Lung (tissue), 12 donors: ENCODE data around the gene PARD3. TPM values are rescaled to one million over a fixed set of nuclear protein-coding genes. Genes with fewer than 3 reads are reported as not detected.
A peak's percentile ranks its signal among the peaks of the same experiment; 100 is the strongest.

ENCODE experiments used
- ATAC-seq: fragments of 200-7000 bp; cut with Tn5 transposase; one replicate; pipeline ENCODE4 v1.9.1; 2020; ENCODE audit warnings: moderate number of reproducible peaks; ENCODE audit not compliant: insufficient read depth, low FRiP score
- DNase-seq, 3 donors: peaks; one replicate each; pipeline ENCODE4 v3.0.0-alpha.2; 2013 to 2017
- H3K27ac ChIP-seq, 2 donors: one replicate each; pipeline ENCODE4 v1.5.1; 2013; ENCODE audit warnings: mild to moderate bottlenecking in 2 of 2, moderate library complexity in 2 of 2, control low read depth in 1 of 2, inconsistent platforms in 1 of 2, low read depth in 1 of 2, low read length in 1 of 2
- H3K27me3 ChIP-seq, 3 donors: one replicate each; pipeline ENCODE4 v1.5.1; 2013; ENCODE audit warnings: low read length in 2 of 3; ENCODE audit not compliant: control insufficient read depth in 3 of 3, insufficient read depth in 3 of 3
- H3K36me3 ChIP-seq, 4 donors: one replicate each; pipeline ENCODE4 v1.5.1; 2013; ENCODE audit warnings: low read length in 4 of 4, mild to moderate bottlenecking in 1 of 4, moderate library complexity in 1 of 4; ENCODE audit not compliant: control insufficient read depth in 4 of 4, insufficient read depth in 4 of 4
- H3K4me1 ChIP-seq, 5 donors: one replicate each; pipeline ENCODE4 v1.5.1; 2013; ENCODE audit warnings: low read length in 5 of 5, mild to moderate bottlenecking in 2 of 5, moderate library complexity in 1 of 5; ENCODE audit not compliant: control insufficient read depth in 5 of 5, insufficient read depth in 5 of 5
- H3K4me3 ChIP-seq: one replicate; pipeline ENCODE4 v1.5.1; 2013; ENCODE audit warnings: mild to moderate bottlenecking, control low read depth, moderate library complexity
- H3K9ac ChIP-seq, 2 donors: one replicate each; pipeline ENCODE4 v1.5.1; 2013; ENCODE audit warnings: low read length in 2 of 2, control low read depth in 1 of 2; ENCODE audit not compliant: insufficient read depth in 1 of 2
- H3K9me3 ChIP-seq, 4 donors: one replicate each; pipeline ENCODE4 v1.5.1; 2013; ENCODE audit warnings: low read length in 3 of 4, mild to moderate bottlenecking in 1 of 4, moderate library complexity in 1 of 4; ENCODE audit not compliant: control insufficient read depth in 4 of 4, insufficient read depth in 3 of 4
- CTCF ChIP-seq: IDR thresholded peaks from 2 replicates; pipeline ENCODE4 v1.5.1; 2012; ENCODE audit warnings: mild to moderate bottlenecking; ENCODE audit errors: control extremely low read depth, extremely low read depth
- WGBS, 2 donors: extraction: QIAGEN DNeasy Blood & Tissue Kit; methylation state at CpG; one replicate each; pipeline ENCODE4 v1.1.7; 2013; 5-methylcytosine and 5-hydroxymethylcytosine counted together
- polyA plus RNA-seq, 2 donors: library from polyadenylated mRNA; stranded (reverse); fragments of 200-250 nt; gene quantifications; one replicate each; pipeline ENCODE4 v1.2.1, GENCODE V29; 2013
- total RNA-seq, 2 donors: library from RNA; depleted of rRNA in 1 of 2; stranded (reverse); fragments of >200 nt in 1 of 2; gene quantifications; one replicate each; pipeline ENCODE4 v1.2.1, GENCODE V29; 2014 to 2021
- donor health status: control.
- donor health status: control.
- donor health status: Bipolar disorder and iron deficiency.
- donor health status: healthy.
- donor health status: DM: yes; HTN: yes; CAD: no.

Gene PARD3
- total and polyA plus RNA-seq, 4 donors = 10.3 to 69.2 (median 27.6) TPM

- 95 to 97% methylated on average over 3 of the region's 3 CpGs for WGBS, 2 donors
- Histone ChIP-seq H3K36me3 (peaks cover 0 to 5% (median 3%) of the 10 kb centered on the region in 4 donors), H3K4me3 (no peak overlapping the region), H3K27ac (no peak overlapping the region), H3K27me3 (no peaks in the 10 kb centered on the region), H3K4me1 (peaks cover 0 to 4% (median 0%) of the 10 kb centered on the region in 5 donors), H3K9ac (no peak overlapping the region), H3K9me3 (no peaks in the 10 kb centered on the region)
- no peak for TF ChIP-seq CTCF
- DNase-seq (no peak), ATAC-seq (no peak)
These were observed 468.0 kb downstream of the PARD3 start for GRCh38 chr10:34347131-34347530.

GRCh38 chr10:34346516-34347100, 468.5 kb downstream of the PARD3 start:
- Histone ChIP-seq H3K9me3 (no peaks in the 10 kb centered on the region), H3K36me3 (peaks cover 0 to 5% (median 3%) of the 10 kb centered on the region in 4 donors), H3K4me1 (peaks cover 0 to 4% (median 0%) of the 10 kb centered on the region in 5 donors), H3K9ac (no peak overlapping the region), H3K27ac (no peak overlapping the region), H3K4me3 (no peak overlapping the region), H3K27me3 (no peaks in the 10 kb centered on the region)
- DNase-seq (peak in 2 of 3 donors; percentile 76), ATAC-seq (no peak)
- no peak for TF ChIP-seq CTCF
- WGBS, 2 donors = 88 to 97% methylated on average over 1 of the region's 1 CpG

GRCh38 chr10:34345383-34345782, 469.7 kb downstream of the PARD3 start:
- Histone ChIP-seq H3K9me3 (no peaks in the 10 kb centered on the region), H3K27me3 (no peaks in the 10 kb centered on the region), H3K4me3 (no peak overlapping the region), H3K9ac (no peak overlapping the region), H3K4me1 (peaks cover 0 to 4% (median under 1%) of the 10 kb centered on the region in 5 donors), H3K36me3 (peaks cover 0 to 5% (median 3%) of the 10 kb centered on the region in 4 donors), H3K27ac (no peak overlapping the region)
- DNase-seq = no peak
- TF ChIP-seq CTCF = no peak
- no peak for ATAC-seq
- 85 to 94% methylated on average over 5 of the region's 5 CpGs for WGBS, 2 donors

GRCh38 chr10:34343764-34344163, 471.3 kb downstream of the PARD3 start:
- Histone ChIP-seq H3K4me1 (peaks cover 0 to 8% (median 4%) of the 10 kb centered on the region in 5 donors), H3K9me3 (no peaks in the 10 kb centered on the region), H3K4me3 (no peak overlapping the region), H3K36me3 (peaks cover 0 to 5% (median under 1%) of the 10 kb centered on the region in 4 donors), H3K27ac (no peak overlapping the region), H3K9ac (no peak overlapping the region), H3K27me3 (no peaks in the 10 kb centered on the region)
- no peak for TF ChIP-seq CTCF
- DNase-seq (no peak), ATAC-seq (no peak)
- 59 to 91% methylated on average over 1 of the region's 1 CpG for WGBS, 2 donors
